RCC 7860 (cell line): ENCODE results near the gene VN1R5.
"Not testable (repeated sequence)": the region's sequence is repeated elsewhere in the genome, so short reads cannot be mapped to it uniquely, and the experiment has no call there.

Experiments
- DNase-seq: peaks from one replicate; pipeline ENCODE4 v3.0.0-alpha.2; 2015; ENCODE audit warnings: low spot score
- FAIRE-seq: peaks from 2 replicates; lab custom pipeline; 2012; peaks lifted over from hg19 to GRCh38; lab: Jason Lieb, UNC

VN1R5 gene

GRCh38 chr1:247270003-247270402 lies 14.1 kb downstream of the VN1R5 start:
- FAIRE-seq (no peak), DNase-seq (no peak)

GRCh38 chr1:247273013-247273412 lies 17.1 kb downstream of the VN1R5 start:
- FAIRE-seq (no peak), DNase-seq (no peak)

- DNase-seq (no peak), FAIRE-seq (no peak)
Measured at GRCh38 chr1:247274605-247275256, 18.9 kb downstream of the VN1R5 start.

- no peak for DNase-seq
- no peak for FAIRE-seq
Measured at GRCh38 chr1:247277191-247277590, 21.3 kb downstream of the VN1R5 start.

GRCh38 chr1:247281001-247281574 lies 25.2 kb downstream of the VN1R5 start:
- no peak for FAIRE-seq

GRCh38 chr1:247286134-247286670 lies 30.3 kb downstream of the VN1R5 start:
- no peak for FAIRE-seq
- no peak for DNase-seq

More at GRCh38 chr1:247281001-247281574, 25.2 kb downstream of the VN1R5 start:
- no peak for DNase-seq

- FAIRE-seq (no peak), DNase-seq (no peak)
Measured at GRCh38 chr1:247287460-247287859, 31.6 kb downstream of the VN1R5 start.

GRCh38 chr1:247288341-247288740 lies 32.5 kb downstream of the VN1R5 start:
- no peak for FAIRE-seq
- no peak for DNase-seq

GRCh38 chr1:247289274-247289892 lies 33.5 kb downstream of the VN1R5 start:
- not testable (repeated sequence) for DNase-seq, FAIRE-seq

- DNase-seq (no peak), FAIRE-seq (no peak)
Measured at GRCh38 chr1:247290576-247290975, 34.7 kb downstream of the VN1R5 start.

GRCh38 chr1:247291161-247291560 lies 35.3 kb downstream of the VN1R5 start:
- no peak for FAIRE-seq
- no peak for DNase-seq

- FAIRE-seq (no peak), DNase-seq (no peak)
Measured at GRCh38 chr1:247291833-247292561, 36.1 kb downstream of the VN1R5 start.

GRCh38 chr1:247293047-247293446 lies 37.2 kb downstream of the VN1R5 start:
- FAIRE-seq: no peak
- no peak for DNase-seq

- peak; percentile 31 for DNase-seq
- no peak for FAIRE-seq
Measured at GRCh38 chr1:247294282-247294681, 38.4 kb downstream of the VN1R5 start.

- DNase-seq (peak; percentile 36), FAIRE-seq (no peak)
Measured at GRCh38 chr1:247295274-247295684, 39.4 kb downstream of the VN1R5 start.

GRCh38 chr1:247295746-247296145 lies 39.9 kb downstream of the VN1R5 start:
- no peak for FAIRE-seq

GRCh38 chr1:247296599-247297180 lies 40.8 kb downstream of the VN1R5 start:
- FAIRE-seq (no peak), DNase-seq (no peak)

More at GRCh38 chr1:247295746-247296145, 39.9 kb downstream of the VN1R5 start:
- DNase-seq: no peak

GRCh38 chr1:247297263-247298123 lies 41.6 kb downstream of the VN1R5 start:
- DNase-seq (no peak), FAIRE-seq (no peak)

GRCh38 chr1:247298124-247298481 lies 42.2 kb downstream of the VN1R5 start:
- DNase-seq: no peak

GRCh38 chr1:247298701-247299100 lies 42.8 kb downstream of the VN1R5 start:
- FAIRE-seq: no peak
- DNase-seq: no peak

More at GRCh38 chr1:247298124-247298481, 42.2 kb downstream of the VN1R5 start:
- FAIRE-seq: no peak
